ENCODE data around the gene ATP11A. TPM values are rescaled to one million over a fixed set of nuclear protein-coding genes. Genes with fewer than 3 reads are reported as not detected.

The ATP11A gene
- total RNA-seq, 1 donor from 2014 or later: 23.7 TPM

- no peak for DNase-seq (ENCODE audit: low read depth, low spot score)
Observed at GRCh38 chr13:112900691-112901091, 210.9 kb downstream of the ATP11A start.

- DNase-seq (ENCODE audit: low read depth, low spot score): no peak
Observed at GRCh38 chr13:112902101-112902651, 212.3 kb downstream of the ATP11A start.

DNA sequence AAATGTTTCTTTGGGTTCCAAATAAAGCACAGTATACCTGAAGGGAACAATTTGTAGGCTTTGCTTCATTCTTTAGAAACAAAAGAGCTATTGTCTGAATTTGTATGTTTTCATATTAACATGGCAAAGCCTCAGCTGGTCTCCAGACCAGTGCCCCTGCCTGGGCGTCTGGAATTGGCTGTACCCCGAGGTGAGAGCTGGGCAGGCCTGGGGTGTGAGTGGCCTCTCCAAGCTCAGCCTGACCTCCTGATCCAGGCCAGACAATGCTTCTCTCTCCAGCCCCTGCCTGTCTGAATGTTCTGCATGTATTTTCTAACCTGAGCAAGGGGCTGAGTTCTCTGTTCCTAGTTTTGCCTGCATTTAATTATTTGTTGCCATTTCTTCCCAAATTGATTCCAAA lies 212.8 kb downstream of the ATP11A start:
- no peak for DNase-seq (ENCODE audit: low read depth, low spot score)

DNA sequence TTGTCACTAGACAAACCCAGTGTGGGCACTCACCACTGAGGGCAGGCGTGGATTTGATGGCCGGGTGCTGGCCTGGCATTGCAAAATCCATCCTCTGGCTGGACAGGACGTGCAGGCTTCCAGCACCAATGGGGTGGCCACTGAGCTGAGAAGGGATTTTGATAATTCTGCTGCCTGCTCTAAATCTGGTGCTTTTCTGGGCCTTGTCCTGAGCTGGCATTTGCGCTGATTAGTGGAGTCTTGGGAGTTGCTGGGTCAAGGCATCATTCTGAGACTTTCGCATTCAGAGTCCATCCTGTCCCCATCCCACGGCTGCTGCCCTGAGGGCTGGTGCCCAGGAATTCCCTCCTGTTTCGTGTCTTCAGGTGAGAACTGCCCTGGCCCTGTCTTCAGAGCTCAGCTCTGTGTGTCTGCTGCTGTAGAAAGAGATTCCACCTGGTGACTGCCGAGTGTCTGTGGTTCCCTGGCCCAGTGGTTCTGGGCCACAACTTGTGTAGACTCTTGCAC lies 213.3 kb downstream of the ATP11A start:
- no peak for DNase-seq (ENCODE audit: low read depth, low spot score)

DNA sequence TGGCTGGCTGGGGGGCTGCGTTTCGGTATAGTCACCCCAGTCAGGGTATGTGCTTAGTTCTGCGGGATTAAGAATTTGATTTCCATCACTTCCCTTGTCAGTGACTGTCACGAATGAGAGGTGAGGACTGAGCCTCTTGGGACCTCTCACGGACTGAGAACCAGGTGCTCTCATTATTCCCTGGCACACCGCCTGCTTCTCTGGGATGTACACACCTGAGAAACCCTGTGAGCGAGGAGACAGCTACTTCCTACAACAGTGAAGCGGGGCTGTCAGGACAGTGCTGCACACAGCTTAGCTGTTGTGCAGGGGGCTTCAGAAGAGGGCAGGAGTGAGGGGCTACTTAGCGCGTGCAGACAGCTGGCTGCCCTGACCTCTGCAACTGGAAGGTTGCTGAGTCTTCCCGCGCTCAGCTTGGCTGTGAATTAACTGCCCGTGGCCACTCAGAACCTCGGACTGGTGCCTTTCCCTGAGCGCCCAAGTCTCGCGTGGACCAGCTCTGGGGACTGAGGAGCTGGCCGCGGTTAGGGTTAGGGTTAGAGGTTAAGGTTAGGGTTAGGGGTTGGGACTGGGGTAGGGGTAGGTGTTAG lies 213.9 kb downstream of the ATP11A start:
- DNase-seq (ENCODE audit: low read depth, low spot score): no peak

DNA sequence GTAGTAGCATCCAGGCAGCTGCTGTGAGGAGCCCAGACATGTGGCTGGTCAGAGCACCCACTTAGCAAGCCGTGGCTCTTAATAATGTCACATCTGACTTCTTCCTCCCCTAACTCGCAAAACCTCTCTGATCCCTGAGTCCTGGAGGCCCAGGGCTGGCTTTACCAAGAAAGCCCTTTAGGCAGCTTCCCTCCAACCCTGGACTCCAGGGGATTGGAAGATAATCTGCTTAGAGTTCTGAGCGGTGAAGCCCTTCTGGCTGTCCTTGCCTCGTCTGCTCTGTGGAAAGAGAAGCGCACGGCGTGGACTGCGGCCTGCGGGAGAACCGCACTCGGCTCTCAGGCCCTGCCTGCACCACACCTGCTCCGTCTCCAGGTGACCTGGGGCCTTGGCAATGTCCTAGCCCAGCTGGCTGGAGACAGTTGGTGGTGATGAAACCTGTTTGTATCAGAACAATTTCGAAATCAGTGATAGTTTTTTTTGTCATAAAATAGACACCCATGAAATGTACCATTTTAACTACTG lies 214.7 kb downstream of the ATP11A start:
- DNase-seq (ENCODE audit: low read depth, low spot score): no peak

- DNase-seq (ENCODE audit: low read depth, low spot score): no peak
Observed at GRCh38 chr13:112905086-112905485, 215.2 kb downstream of the ATP11A start.

DNA sequence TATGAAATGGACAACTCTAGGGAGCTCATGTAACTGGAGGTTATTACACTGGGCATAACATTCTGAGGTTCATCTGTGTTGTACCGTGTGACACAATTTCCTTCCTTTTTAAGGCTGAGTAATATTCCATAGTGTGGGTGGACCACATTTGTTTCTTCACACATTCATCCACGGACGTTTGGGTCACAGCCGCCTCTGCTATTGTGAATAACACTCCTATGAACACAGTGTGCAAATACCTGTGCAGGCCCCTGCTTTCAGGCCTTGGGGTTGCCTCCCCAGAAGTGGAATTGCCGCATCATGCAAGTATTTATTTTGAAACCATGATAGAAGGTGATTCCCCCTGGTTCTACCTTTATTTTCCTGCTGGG lies 215.8 kb downstream of the ATP11A start:
- DNase-seq (ENCODE audit: low read depth, low spot score): no peak

DNA sequence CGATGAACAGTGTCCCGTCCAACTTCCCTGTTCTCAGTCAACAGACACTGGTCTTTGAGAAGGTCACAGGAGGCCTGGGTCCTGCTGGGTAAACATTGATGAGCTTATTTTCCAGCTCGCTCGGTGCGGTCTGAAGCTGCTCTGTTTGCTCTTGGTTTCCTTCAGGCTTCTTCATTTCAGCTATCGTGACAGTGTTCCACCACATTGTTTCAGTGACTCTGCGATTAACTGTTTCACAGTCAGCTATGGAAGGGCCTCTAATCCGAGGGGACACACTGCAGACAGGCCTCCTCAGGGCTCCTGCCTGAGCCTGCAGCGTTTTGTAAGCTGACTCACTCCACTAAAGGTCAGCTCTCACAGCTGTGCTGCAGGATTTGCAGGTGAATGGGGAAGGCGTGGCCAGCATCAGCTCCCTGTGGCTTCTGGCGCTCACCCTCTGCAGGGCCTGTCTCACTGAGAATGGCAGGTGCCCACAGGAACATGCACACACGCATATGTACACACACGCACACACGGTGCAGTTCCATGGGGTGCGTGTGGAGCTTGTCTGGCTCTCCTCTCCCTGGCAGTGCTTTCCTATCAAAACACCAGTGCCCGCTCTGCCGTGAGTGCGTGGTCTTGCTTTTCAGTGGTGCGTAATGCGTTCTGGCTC lies 216.3 kb downstream of the ATP11A start:
- no peak for DNase-seq (ENCODE audit: low read depth, low spot score)

DNA sequence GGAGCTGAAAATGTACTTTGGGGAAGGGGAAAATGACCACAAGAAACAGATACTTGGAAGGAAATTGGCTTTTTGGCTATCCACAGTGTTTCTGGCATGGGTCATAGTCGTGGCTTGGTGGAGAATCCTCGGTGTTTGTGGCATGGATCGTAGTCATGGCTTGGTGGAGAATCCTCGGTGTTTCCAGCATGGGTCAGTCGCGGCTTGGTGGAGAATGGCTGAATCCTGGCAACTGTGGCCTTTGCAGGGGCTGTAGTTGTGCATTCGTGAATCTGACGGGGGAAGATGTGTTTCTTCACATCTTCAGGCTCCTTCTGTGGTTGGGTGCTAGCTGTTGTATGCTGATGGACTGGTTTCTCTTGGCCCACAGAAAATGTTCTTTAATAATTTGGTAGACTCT lies 217.4 kb downstream of the ATP11A start:
- DNase-seq (ENCODE audit: low read depth, low spot score): no peak

- no peak for DNase-seq (ENCODE audit: low read depth, low spot score)
Observed at GRCh38 chr13:112907871-112908331, 218.1 kb downstream of the ATP11A start.

- DNase-seq (ENCODE audit: low read depth, low spot score): no peak
Observed at GRCh38 chr13:112908342-112908741, 218.5 kb downstream of the ATP11A start.

GRCh38 chr13:112910016-112910415 lies 220.2 kb downstream of the ATP11A start:
- no peak for DNase-seq (ENCODE audit: low read depth, low spot score)

DNA sequence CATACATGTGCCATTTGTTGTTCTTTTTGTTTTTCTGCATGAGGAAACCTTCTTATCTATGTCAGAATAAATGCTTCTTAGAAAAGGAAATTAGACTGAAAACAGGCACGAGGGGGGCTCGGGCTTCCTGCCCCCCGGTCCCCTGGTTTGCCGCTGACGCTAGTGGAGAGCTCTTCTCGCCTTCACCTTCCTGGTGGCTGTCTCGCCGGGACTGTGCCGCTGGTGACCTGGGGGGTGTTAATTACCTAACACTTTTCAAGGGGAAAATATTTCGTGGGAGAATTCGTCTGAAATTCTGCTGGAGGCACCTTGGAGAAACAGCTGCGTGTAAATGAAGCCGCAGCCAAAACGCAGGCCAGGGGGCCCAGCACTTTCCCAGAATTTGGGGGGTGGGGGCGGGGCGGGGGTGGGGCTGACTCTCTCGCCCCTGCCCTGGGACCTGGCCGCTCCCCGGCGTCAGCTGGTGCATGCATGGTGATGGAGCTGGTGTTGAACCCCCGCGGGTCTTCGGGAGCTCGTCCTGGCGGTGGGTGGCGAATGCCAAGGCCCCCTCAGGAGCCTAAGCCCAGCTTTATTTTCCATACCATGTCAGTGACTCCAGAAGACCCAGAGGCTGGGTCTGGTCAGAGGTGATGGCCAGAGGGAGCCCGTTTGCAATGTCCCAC lies 220.9 kb downstream of the ATP11A start:
- DNase-seq (ENCODE audit: low read depth, low spot score): no peak

DNA sequence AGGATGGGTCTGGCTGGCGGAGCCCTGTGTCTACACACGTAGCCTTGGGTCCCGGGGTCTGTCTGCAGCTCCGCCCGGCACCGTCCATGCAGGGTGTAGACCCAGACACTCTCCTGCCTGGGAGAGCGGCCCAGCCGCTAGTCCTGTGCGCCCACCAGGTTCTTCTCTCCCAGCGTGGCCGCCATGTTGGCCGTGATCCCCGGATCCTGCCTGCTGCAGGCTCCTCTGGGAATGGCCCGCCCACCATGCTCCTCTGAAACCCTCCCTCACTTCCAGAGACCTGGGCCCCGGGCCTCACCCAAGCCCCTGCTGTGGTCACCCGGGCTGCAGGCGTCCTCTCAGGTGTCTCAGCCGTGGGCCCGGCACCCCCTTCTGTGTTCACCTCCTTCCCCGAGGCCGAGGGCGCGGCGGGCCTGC lies 221.5 kb downstream of the ATP11A start:
- no peak for DNase-seq (ENCODE audit: low read depth, low spot score)

- DNase-seq (ENCODE audit: low read depth, low spot score): no peak
Observed at GRCh38 chr13:112911883-112912282, 222.0 kb downstream of the ATP11A start.

GRCh38 chr13:112912726-112913440 lies 223.0 kb downstream of the ATP11A start:
- no peak for DNase-seq (ENCODE audit: low read depth, low spot score)

GRCh38 chr13:112916296-112916695 lies 226.5 kb downstream of the ATP11A start:
- no peak for DNase-seq (ENCODE audit: low read depth, low spot score)

- DNase-seq (ENCODE audit: low read depth, low spot score): no peak
Observed at GRCh38 chr13:112917056-112917664, 227.3 kb downstream of the ATP11A start.

- no peak for DNase-seq (ENCODE audit: low read depth, low spot score)
Observed at GRCh38 chr13:112917737-112918136, 227.9 kb downstream of the ATP11A start.

GRCh38 chr13:112918266-112918665 lies 228.4 kb downstream of the ATP11A start:
- DNase-seq (ENCODE audit: low read depth, low spot score): no peak

All from pulmonary artery endothelial cell (primary cell).